ENCODE data around the gene GFRA1. TPM values are rescaled to one million over a fixed set of nuclear protein-coding genes. Genes with fewer than 3 reads are reported as not detected.

GFRA1 gene
- polyA plus RNA-seq, 1 donor (not counting 4 experiments of a cell fraction or from before 2014, with no cell fraction given): not detected

DNA sequence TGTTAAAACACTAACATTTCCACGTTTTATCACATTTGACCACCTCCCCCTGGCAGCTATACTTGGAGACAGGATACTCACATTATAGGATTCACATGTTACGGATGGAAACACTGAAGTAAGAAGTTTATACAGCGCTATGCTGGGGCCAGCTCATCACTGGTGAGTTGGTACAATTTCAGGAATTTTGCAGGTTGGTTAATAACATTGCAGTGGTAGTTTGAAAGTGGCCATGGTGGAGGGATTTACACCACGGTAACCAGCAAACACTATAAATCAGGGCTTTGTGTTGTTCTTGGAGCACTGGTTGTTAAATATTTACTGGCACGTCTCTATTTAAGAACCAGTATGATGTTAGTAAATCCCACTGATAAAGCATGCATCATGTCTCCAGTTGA is 174.0 kb downstream of the GFRA1 start:
- FAIRE-seq: no peak
- no peak overlapping the region for H3K4me3 ChIP-seq (ENCODE audit: control insufficient read depth in 2 of 3, extremely low read depth in 1 of 3, insufficient read depth in 2 of 3, low read depth in 1 of 3, low read length in 3 of 3)

DNA sequence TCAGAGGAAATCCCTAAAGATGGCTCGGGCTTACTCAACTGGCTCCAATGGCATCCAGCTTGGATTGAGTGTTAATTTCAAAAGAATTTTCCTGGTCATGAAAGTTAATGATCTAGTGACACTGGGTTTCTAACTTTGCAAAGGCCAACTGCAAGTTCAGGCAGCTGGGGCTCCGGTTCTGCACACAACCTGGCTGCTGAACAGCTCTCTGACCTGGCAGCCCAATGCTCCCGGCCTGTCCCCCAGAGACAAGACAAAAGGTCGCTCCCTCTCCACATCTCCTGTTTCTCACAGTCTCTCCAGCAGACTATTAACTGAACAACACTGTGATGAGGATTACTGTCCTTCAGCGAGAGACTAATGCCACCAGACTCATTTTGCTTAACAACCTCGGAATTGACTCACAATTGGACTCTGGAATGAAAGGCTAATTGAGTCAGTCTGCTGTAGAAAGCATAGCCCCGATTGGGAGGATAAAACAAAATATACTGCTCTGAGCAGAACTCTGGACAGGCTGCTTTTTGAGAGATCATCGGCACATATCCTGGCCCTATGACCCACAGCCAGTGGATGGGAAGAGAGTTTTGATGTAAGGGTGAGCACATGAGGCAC is 174.5 kb downstream of the GFRA1 start:
- no peaks in the 10 kb centered on the region for H3K4me1 ChIP-seq (ENCODE audit: control insufficient read depth, extremely low read depth, insufficient read depth, low read length)
- no peaks in the 10 kb centered on the region for H3K79me2 ChIP-seq (ENCODE audit: control insufficient read depth, insufficient read depth, low read length)
- H2AFZ ChIP-seq (ENCODE audit: control insufficient read depth, low read length): no peak overlapping the region
- H3K27me3 ChIP-seq (ENCODE audit: control insufficient read depth, extremely low read depth, insufficient read depth, low read length): no peaks in the 10 kb centered on the region
- no peaks in the 10 kb centered on the region for H3K36me3 ChIP-seq (ENCODE audit: control insufficient read depth in 2 of 2, extremely low read depth in 1 of 2, insufficient read depth in 2 of 2, low read length in 2 of 2)
- H3K9me1 ChIP-seq (ENCODE audit: control insufficient read depth, extremely low read depth, insufficient read depth, low read length): no peaks in the 10 kb centered on the region
- FAIRE-seq: no peak
- no peak overlapping the region for H3K9ac ChIP-seq (ENCODE audit: control insufficient read depth, extremely low read depth, insufficient read depth, low read length)
- no peak overlapping the region for H3K4me2 ChIP-seq (ENCODE audit: control insufficient read depth, extremely low read depth, insufficient read depth, low read depth, low read length)
- no peak overlapping the region for H3K4me3 ChIP-seq (ENCODE audit: control insufficient read depth in 2 of 3, extremely low read depth in 1 of 3, insufficient read depth in 2 of 3, low read depth in 1 of 3, low read length in 3 of 3)
- DNase-seq (ENCODE audit: low read depth, low spot score): no peak
- H3K9me3 ChIP-seq (ENCODE audit: control insufficient read depth, low read depth, low read length): no peaks in the 10 kb centered on the region
- dilution Hi-C loops (cut with MboI; ENCODE audit: extremely low pct_ligation_motif_present, low sequenced_read_pairs): no loop called here
- no peak overlapping the region for H3K27ac ChIP-seq (ENCODE audit: control insufficient read depth, insufficient read depth, low read length)
- TF ChIP-seq, protein P1, sequence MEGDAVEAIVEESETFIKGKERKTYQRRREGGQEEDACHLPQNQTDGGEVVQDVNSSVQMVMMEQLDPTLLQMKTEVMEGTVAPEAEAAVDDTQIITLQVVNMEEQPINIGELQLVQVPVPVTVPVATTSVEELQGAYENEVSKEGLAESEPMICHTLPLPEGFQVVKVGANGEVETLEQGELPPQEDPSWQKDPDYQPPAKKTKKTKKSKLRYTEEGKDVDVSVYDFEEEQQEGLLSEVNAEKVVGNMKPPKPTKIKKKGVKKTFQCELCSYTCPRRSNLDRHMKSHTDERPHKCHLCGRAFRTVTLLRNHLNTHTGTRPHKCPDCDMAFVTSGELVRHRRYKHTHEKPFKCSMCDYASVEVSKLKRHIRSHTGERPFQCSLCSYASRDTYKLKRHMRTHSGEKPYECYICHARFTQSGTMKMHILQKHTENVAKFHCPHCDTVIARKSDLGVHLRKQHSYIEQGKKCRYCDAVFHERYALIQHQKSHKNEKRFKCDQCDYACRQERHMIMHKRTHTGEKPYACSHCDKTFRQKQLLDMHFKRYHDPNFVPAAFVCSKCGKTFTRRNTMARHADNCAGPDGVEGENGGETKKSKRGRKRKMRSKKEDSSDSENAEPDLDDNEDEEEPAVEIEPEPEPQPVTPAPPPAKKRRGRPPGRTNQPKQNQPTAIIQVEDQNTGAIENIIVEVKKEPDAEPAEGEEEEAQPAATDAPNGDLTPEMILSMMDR (optimal IDR thresholded peaks at IDR 0.05 in 1 of 3, IDR thresholded peaks at IDR 0.05 in 1 of 3, conservative IDR thresholded peaks at IDR 0.05 in 1 of 3; ENCODE audit: extremely low read depth in 1 of 3, insufficient read depth in 2 of 3, low read length in 3 of 3): no peak
- no peak for TF ChIP-seq EZH2 (IDR thresholded peaks at IDR 0.05; ENCODE audit: low read length)
- H4K20me1 ChIP-seq (ENCODE audit: control insufficient read depth, extremely low read depth, insufficient read depth, low read length): no peaks in the 10 kb centered on the region

More for the DNA sequence above, 174.0 kb downstream of the GFRA1 start:
- H3K9me3 ChIP-seq (ENCODE audit: control insufficient read depth, low read depth, low read length): no peaks in the 10 kb centered on the region
- no peak overlapping the region for H2AFZ ChIP-seq (ENCODE audit: control insufficient read depth, low read length)
- no peak overlapping the region for H3K9ac ChIP-seq (ENCODE audit: control insufficient read depth, extremely low read depth, insufficient read depth, low read length)
- H3K79me2 ChIP-seq (ENCODE audit: control insufficient read depth, insufficient read depth, low read length): no peaks in the 10 kb centered on the region
- H3K36me3 ChIP-seq (ENCODE audit: control insufficient read depth in 2 of 2, extremely low read depth in 1 of 2, insufficient read depth in 2 of 2, low read length in 2 of 2): no peaks in the 10 kb centered on the region
- no peaks in the 10 kb centered on the region for H3K4me1 ChIP-seq (ENCODE audit: control insufficient read depth, extremely low read depth, insufficient read depth, low read length)
- DNase-seq (ENCODE audit: low read depth, low spot score): no peak
- H3K9me1 ChIP-seq (ENCODE audit: control insufficient read depth, extremely low read depth, insufficient read depth, low read length): no peaks in the 10 kb centered on the region
- H4K20me1 ChIP-seq (ENCODE audit: control insufficient read depth, extremely low read depth, insufficient read depth, low read length): no peaks in the 10 kb centered on the region
- no peak overlapping the region for H3K4me2 ChIP-seq (ENCODE audit: control insufficient read depth, extremely low read depth, insufficient read depth, low read depth, low read length)
- no peaks in the 10 kb centered on the region for H3K27me3 ChIP-seq (ENCODE audit: control insufficient read depth, extremely low read depth, insufficient read depth, low read length)
- H3K27ac ChIP-seq (ENCODE audit: control insufficient read depth, insufficient read depth, low read length): no peak overlapping the region
- TF ChIP-seq, protein P1 (optimal IDR thresholded peaks at IDR 0.05 in 1 of 3, IDR thresholded peaks at IDR 0.05 in 1 of 3, conservative IDR thresholded peaks at IDR 0.05 in 1 of 3; ENCODE audit: extremely low read depth in 1 of 3, insufficient read depth in 2 of 3, low read length in 3 of 3): no peak
- TF ChIP-seq EZH2 (IDR thresholded peaks at IDR 0.05; ENCODE audit: low read length): no peak
- dilution Hi-C loops (cut with MboI; ENCODE audit: extremely low pct_ligation_motif_present, low sequenced_read_pairs): no loop called here
